ENCODE measurements around the gene HSPB9. TPM values are rescaled to one million over a fixed set of nuclear protein-coding genes. Genes with fewer than 3 reads are reported as not detected.

HSPB9 gene
- total RNA-seq, 4 donors from 2014 or later, result not detected

- 50 to 70% methylated on average over 1 to 2 of the region's 2 CpGs for WGBS, 2 donors (ENCODE audit: low coverage in 1 of 2)
- no peak for ATAC-seq
- Histone ChIP-seq H3K4me3 (no peak overlapping the region), H3K4me1 (peaks cover 0 to 58% (median 11%) of the 10 kb centered on the region in 3 donors), H3K36me3 (peaks cover 0 to 51% of the 10 kb centered on the region in 2 donors), H3K27me3 (no peaks in the 10 kb centered on the region), H3K27ac (no peak overlapping the region), H3K9me3 (no peaks in the 10 kb centered on the region)
- TF ChIP-seq POLR2AphosphoS5 (IDR thresholded peaks at IDR 0.05) (no peak), EP300 (IDR thresholded peaks at IDR 0.05) (no peak), CTCF (IDR thresholded peaks at IDR 0.05) (peak in 1 of 4 experiments; percentile 33), POLR2A (IDR thresholded peaks at IDR 0.05) (no peak)
Measured at GRCh38 chr17:42118545-42118944, 4.1 kb upstream of the HSPB9 start.

- 93 to 100% methylated on average over 1 to 8 of the region's 18 CpGs for WGBS, 2 donors (ENCODE audit: low coverage in 1 of 2)
- H3K27me3 ChIP-seq, result no peaks in the 10 kb centered on the region
- ATAC-seq, result no peak
- no peak overlapping the region for H3K27ac ChIP-seq
- peaks cover 0 to 53% (median 11%) of the 10 kb centered on the region in 3 donors for H3K4me1 ChIP-seq
- no peaks in the 10 kb centered on the region for H3K9me3 ChIP-seq
- H3K4me3 ChIP-seq, result no peak overlapping the region
- peaks cover 0 to 43% of the 10 kb centered on the region in 2 donors for H3K36me3 ChIP-seq
- TF ChIP-seq CTCF (IDR thresholded peaks at IDR 0.05) (no peak), POLR2AphosphoS5 (IDR thresholded peaks at IDR 0.05) (no peak), EP300 (IDR thresholded peaks at IDR 0.05) (no peak), POLR2A (IDR thresholded peaks at IDR 0.05) (no peak)
Measured at GRCh38 chr17:42119301-42119700, 3.3 kb upstream of the HSPB9 start.

GRCh38 chr17:42120161-42120769 lies 2.3 kb upstream of the HSPB9 start:
- no peak for TF ChIP-seq EP300 (IDR thresholded peaks at IDR 0.05)
- no peak for TF ChIP-seq POLR2A (IDR thresholded peaks at IDR 0.05)
- TF ChIP-seq POLR2AphosphoS5 (IDR thresholded peaks at IDR 0.05), result no peak
- TF ChIP-seq CTCF (IDR thresholded peaks at IDR 0.05), result no peak
- H3K36me3 ChIP-seq, result peaks cover 0 to 42% of the 10 kb centered on the region in 2 donors
- no peaks in the 10 kb centered on the region for H3K27me3 ChIP-seq
- peak overlapping the region in 1 of 4 donors; percentile 78 for H3K27ac ChIP-seq
- peak overlapping the region; percentile 72 to 93 for H3K4me3 ChIP-seq
- ATAC-seq, result no peak
- peaks cover 0 to 53% (median 11%) of the 10 kb centered on the region in 3 donors for H3K4me1 ChIP-seq
- WGBS, 2 donors (ENCODE audit: low coverage in 1 of 2), result 9 to 38% methylated on average over 4 to 5 of the region's 7 CpGs
- H3K9me3 ChIP-seq, result no peaks in the 10 kb centered on the region

GRCh38 chr17:42120770-42121769 lies 1.5 kb upstream of the HSPB9 start, which contains the start of gene KAT2A:
KAT2A (minus strand) TSS chr17:42121367; CDS start chr17:42121304, 63 bp downstream.
- peaks cover 0 to 53% (median 11%) of the 10 kb centered on the region in 3 donors for H3K4me1 ChIP-seq
- no peaks in the 10 kb centered on the region for H3K27me3 ChIP-seq
- H3K9me3 ChIP-seq, result no peaks in the 10 kb centered on the region
- WGBS, 2 donors (ENCODE audit: low coverage in 1 of 2), result 4% methylated on average over 14 to 26 of the region's 57 CpGs
- H3K27ac ChIP-seq, result peak within 1 kb of the TSS in 3 of 4 donors; percentile 62 to 78 (median 65)
- peaks cover 0 to 42% of the 10 kb centered on the region in 2 donors for H3K36me3 ChIP-seq
- peak; percentile 90 for ATAC-seq
- peak within 1 kb of the TSS; percentile 72 to 93 for H3K4me3 ChIP-seq
- no peak for TF ChIP-seq EP300 (IDR thresholded peaks at IDR 0.05)
- TF ChIP-seq CTCF (IDR thresholded peaks at IDR 0.05), result peak in 1 of 4 experiments; percentile 25
- peak; percentile 14 to 43 for TF ChIP-seq POLR2A (IDR thresholded peaks at IDR 0.05)
- TF ChIP-seq POLR2AphosphoS5 (IDR thresholded peaks at IDR 0.05), result peak; percentile 63
